Chondrocyte (in vitro differentiated cells): Measurements from ENCODE around the gene GALNT1. TPM values are rescaled to one million over a fixed set of nuclear protein-coding genes. Genes with fewer than 3 reads are reported as not detected.

Experiments
- DNase-seq: peaks from one replicate; pipeline ENCODE4 v3.0.0; 2021; ENCODE audit warnings: mixed read lengths, low spot score
- H3K27ac Mint-ChIP-seq: one replicate; pipeline ENCODE4 v1.8.0; 2021; ENCODE audit warnings: mild to moderate bottlenecking, moderate library complexity, mixed read lengths; ENCODE audit not compliant: unreplicated experiment
- H3K27me3 Mint-ChIP-seq: 2 replicates; pipeline ENCODE4 v1.8.0; 2021; ENCODE audit warnings: low read depth, mixed read lengths
- H3K36me3 Mint-ChIP-seq: 2 replicates; pipeline ENCODE4 v1.8.0; 2021; ENCODE audit warnings: low read depth, mixed read lengths
- H3K4me1 Mint-ChIP-seq: 2 replicates; pipeline ENCODE4 v1.8.0; 2021; ENCODE audit warnings: low read depth, mild to moderate bottlenecking, mixed read lengths
- H3K4me3 Mint-ChIP-seq: one replicate; pipeline ENCODE4 v1.8.0; 2021; ENCODE audit warnings: mild to moderate bottlenecking, moderate library complexity, mixed read lengths; ENCODE audit not compliant: unreplicated experiment
- H3K9me3 Mint-ChIP-seq: 2 replicates; pipeline ENCODE4 v1.8.0; 2021; ENCODE audit warnings: low read depth, mixed read lengths
- CTCF ChIP-seq: fragments of 200-600 bp; sonication (generic); IDR thresholded peaks from 2 replicates; pipeline ENCODE4 v1.5.0; 2021; ENCODE audit warnings: antibody characterized with exemption, mild to moderate bottlenecking, moderate library complexity
- total RNA-seq: library from RNA; stranded (reverse); gene quantifications from 3 replicates; pipeline ENCODE4 v1.2.1, GENCODE V29; 2021

The GALNT1 gene
- total RNA-seq, 1 donor from 2014 or later = 228 TPM

- DNase-seq = no peak
- Mint-ChIP-seq H3K27ac (no peak overlapping the region), H3K9me3 (no peaks in the 10 kb centered on the region), H3K27me3 (no peaks in the 10 kb centered on the region), H3K4me1 (peaks cover 28% of the 10 kb centered on the region), H3K4me3 (no peak overlapping the region), H3K36me3 (peaks cover 23% of the 10 kb centered on the region)
- TF ChIP-seq CTCF = no peak
Observed at GRCh38 chr18:35705988-35706387, 124.4 kb downstream of the GALNT1 start.

- Mint-ChIP-seq H3K27ac (peak overlapping the region; percentile 41), H3K4me3 (no peak overlapping the region), H3K36me3 (peaks cover 27% of the 10 kb centered on the region), H3K9me3 (no peaks in the 10 kb centered on the region), H3K4me1 (peaks cover 27% of the 10 kb centered on the region), H3K27me3 (no peaks in the 10 kb centered on the region)
- TF ChIP-seq CTCF = no peak
- no peak for DNase-seq
Observed at GRCh38 chr18:35707247-35707646, 125.7 kb downstream of the GALNT1 start.

GRCh38 chr18:35707674-35708073, 126.1 kb downstream of the GALNT1 start:
- Mint-ChIP-seq H3K4me3 (no peak overlapping the region), H3K27me3 (no peaks in the 10 kb centered on the region), H3K9me3 (no peaks in the 10 kb centered on the region), H3K27ac (peak overlapping the region; percentile 41), H3K36me3 (peaks cover 31% of the 10 kb centered on the region), H3K4me1 (peaks cover 23% of the 10 kb centered on the region)
- TF ChIP-seq CTCF = no peak
- no peak for DNase-seq

GRCh38 chr18:35710581-35710980, 129.0 kb downstream of the GALNT1 start:
- DNase-seq = no peak
- Mint-ChIP-seq H3K27me3 (no peaks in the 10 kb centered on the region), H3K4me3 (no peak overlapping the region), H3K36me3 (peaks cover 40% of the 10 kb centered on the region), H3K27ac (no peak overlapping the region), H3K4me1 (peaks cover 25% of the 10 kb centered on the region), H3K9me3 (peaks cover 4% of the 10 kb centered on the region)
- no peak for TF ChIP-seq CTCF

GRCh38 chr18:35711227-35711626, 129.7 kb downstream of the GALNT1 start:
- Mint-ChIP-seq H3K9me3 (peaks cover 7% of the 10 kb centered on the region), H3K27ac (no peak overlapping the region), H3K36me3 (peaks cover 35% of the 10 kb centered on the region), H3K27me3 (no peaks in the 10 kb centered on the region), H3K4me3 (no peak overlapping the region), H3K4me1 (peaks cover 25% of the 10 kb centered on the region)
- no peak for TF ChIP-seq CTCF
- no peak for DNase-seq
